PFSK-1 (cell line): ENCODE data around the gene ZIM2.

Source experiments
- FOXP2 ChIP-seq: optimal IDR thresholded peaks from 2 replicates; pipeline ENCODE3; 2011; ENCODE audit warnings: borderline replicate concordance, control low read depth, inconsistent platforms; ENCODE audit not compliant: insufficient read depth; ENCODE audit errors: extremely low read length, extremely low read depth
- POLR2AphosphoS5 ChIP-seq: IDR thresholded peaks from 2 replicates; pipeline ENCODE4 v1.6.1; 2012; ENCODE audit warnings: low read depth, mild to moderate bottlenecking, control low read depth, low read length, moderate library complexity
- SIN3A ChIP-seq: IDR thresholded peaks from 2 replicates; pipeline ENCODE4 v1.6.1; 2012; ENCODE audit warnings: mild to moderate bottlenecking, low read length, moderate library complexity, borderline replicate concordance; ENCODE audit not compliant: insufficient read depth
- TAF1 ChIP-seq: IDR thresholded peaks from 2 replicates; pipeline ENCODE4 v1.6.1; 2012; ENCODE audit warnings: low read length, control low read depth, borderline replicate concordance; ENCODE audit not compliant: insufficient read depth
- TF ChIP-seq, protein P1 (sequence below), 2 experiments: IDR thresholded peaks; 2 replicates each; pipeline versions ENCODE4 v1.6.1 to v1.8.0; 2011 to 2012; ENCODE audit warnings: low read depth in 2 of 2, low read length in 2 of 2, control low read depth in 1 of 2, inconsistent platforms in 1 of 2, mild to moderate bottlenecking in 1 of 2, moderate library complexity in 1 of 2; ENCODE audit not compliant: insufficient read depth in 1 of 2

The ZIM2 gene

GRCh38 chr19:56829596-56829995 is 10.9 kb downstream of the ZIM2 start:
- no peak for TF ChIP-seq POLR2AphosphoS5
- TF ChIP-seq SIN3A, result no peak
- TF ChIP-seq, protein P1, sequence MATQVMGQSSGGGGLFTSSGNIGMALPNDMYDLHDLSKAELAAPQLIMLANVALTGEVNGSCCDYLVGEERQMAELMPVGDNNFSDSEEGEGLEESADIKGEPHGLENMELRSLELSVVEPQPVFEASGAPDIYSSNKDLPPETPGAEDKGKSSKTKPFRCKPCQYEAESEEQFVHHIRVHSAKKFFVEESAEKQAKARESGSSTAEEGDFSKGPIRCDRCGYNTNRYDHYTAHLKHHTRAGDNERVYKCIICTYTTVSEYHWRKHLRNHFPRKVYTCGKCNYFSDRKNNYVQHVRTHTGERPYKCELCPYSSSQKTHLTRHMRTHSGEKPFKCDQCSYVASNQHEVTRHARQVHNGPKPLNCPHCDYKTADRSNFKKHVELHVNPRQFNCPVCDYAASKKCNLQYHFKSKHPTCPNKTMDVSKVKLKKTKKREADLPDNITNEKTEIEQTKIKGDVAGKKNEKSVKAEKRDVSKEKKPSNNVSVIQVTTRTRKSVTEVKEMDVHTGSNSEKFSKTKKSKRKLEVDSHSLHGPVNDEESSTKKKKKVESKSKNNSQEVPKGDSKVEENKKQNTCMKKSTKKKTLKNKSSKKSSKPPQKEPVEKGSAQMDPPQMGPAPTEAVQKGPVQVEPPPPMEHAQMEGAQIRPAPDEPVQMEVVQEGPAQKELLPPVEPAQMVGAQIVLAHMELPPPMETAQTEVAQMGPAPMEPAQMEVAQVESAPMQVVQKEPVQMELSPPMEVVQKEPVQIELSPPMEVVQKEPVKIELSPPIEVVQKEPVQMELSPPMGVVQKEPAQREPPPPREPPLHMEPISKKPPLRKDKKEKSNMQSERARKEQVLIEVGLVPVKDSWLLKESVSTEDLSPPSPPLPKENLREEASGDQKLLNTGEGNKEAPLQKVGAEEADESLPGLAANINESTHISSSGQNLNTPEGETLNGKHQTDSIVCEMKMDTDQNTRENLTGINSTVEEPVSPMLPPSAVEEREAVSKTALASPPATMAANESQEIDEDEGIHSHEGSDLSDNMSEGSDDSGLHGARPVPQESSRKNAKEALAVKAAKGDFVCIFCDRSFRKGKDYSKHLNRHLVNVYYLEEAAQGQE (IDR thresholded peaks at IDR 0.05; ENCODE audit: insufficient read depth in 1 of 2, low read depth in 2 of 2, low read length in 2 of 2), result no peak
- TF ChIP-seq TAF1, result no peak
- TF ChIP-seq FOXP2, result no peak

GRCh38 chr19:56827708-56828107 is 12.8 kb downstream of the ZIM2 start:
- no peak for TF ChIP-seq SIN3A
- no peak for TF ChIP-seq POLR2AphosphoS5
- TF ChIP-seq, protein P1 (IDR thresholded peaks at IDR 0.05; ENCODE audit: insufficient read depth in 1 of 2, low read depth in 2 of 2, low read length in 2 of 2), result no peak
- no peak for TF ChIP-seq TAF1
- TF ChIP-seq FOXP2, result no peak

- TF ChIP-seq, protein P1 (IDR thresholded peaks at IDR 0.05; ENCODE audit: insufficient read depth in 1 of 2, low read depth in 2 of 2, low read length in 2 of 2), result no peak
Observed at GRCh38 chr19:56823956-56824355, 16.6 kb downstream of the ZIM2 start.

GRCh38 chr19:56823417-56823816 is 17.1 kb downstream of the ZIM2 start:
- TF ChIP-seq FOXP2 (no peak), TAF1 (no peak), POLR2AphosphoS5 (no peak), SIN3A (no peak)
- TF ChIP-seq, protein P1 (IDR thresholded peaks at IDR 0.05; ENCODE audit: insufficient read depth in 1 of 2, low read depth in 2 of 2, low read length in 2 of 2), result no peak

DNA sequence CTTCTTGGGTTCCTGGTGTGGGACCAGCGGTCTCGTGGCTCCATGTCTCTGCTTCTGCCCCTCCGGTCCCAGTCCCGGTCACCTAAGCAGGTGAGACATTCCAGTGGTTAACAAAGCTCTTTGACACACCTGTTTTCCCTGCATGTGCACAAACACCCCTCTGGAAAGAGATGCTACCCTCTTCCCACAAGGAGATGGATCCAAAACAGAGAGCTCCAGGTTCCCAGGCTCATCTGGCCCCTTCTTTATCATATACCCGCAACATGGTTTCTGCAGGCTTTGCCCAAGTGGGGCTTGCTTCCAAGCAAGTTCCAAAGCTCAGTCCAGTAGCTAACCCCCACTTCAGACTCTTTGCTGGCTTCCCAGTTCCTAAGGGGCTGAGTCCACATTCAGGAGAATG is 17.8 kb downstream of the ZIM2 start:
- TF ChIP-seq SIN3A, result no peak
- no peak for TF ChIP-seq TAF1
- TF ChIP-seq POLR2AphosphoS5, result no peak
- TF ChIP-seq FOXP2, result no peak
- TF ChIP-seq, protein P1 (IDR thresholded peaks at IDR 0.05; ENCODE audit: insufficient read depth in 1 of 2, low read depth in 2 of 2, low read length in 2 of 2), result no peak
